SK-N-SH (cell line): ENCODE results near the gene UBE2E1. TPM values are rescaled to one million over a fixed set of nuclear protein-coding genes. Genes with fewer than 3 reads are reported as not detected.

Source experiments
- CTCF ChIA-PET: fragments of 300-600, 350-600 bp; formaldehyde crosslinking; extraction: SDS; loops from one replicate; lab custom pipeline; 2021; lab: Yijun Ruan, JAX
- POLR2A ChIA-PET: fragments of 350-600 bp; sonication (Branson Sonifier 250); formaldehyde crosslinking; extraction: SDS; loops from one replicate; lab custom pipeline; 2020; ENCODE audit warnings: antibody characterized with exemption, inconsistent platforms; lab: Yijun Ruan, JAX
- DNase-seq: peaks from one replicate; pipeline ENCODE4 v3.0.0; 2012
- H2AFZ ChIP-seq: fragments of 200-600 bp; sonication (generic); 2 replicates; pipeline ENCODE4 v1.8.1; 2016; ENCODE audit warnings: antibody characterized with exemption, mild to moderate bottlenecking, low read depth
- H3F3A ChIP-seq: fragments of 200-600 bp; sonication (generic); replicated peaks from 2 replicates; pipeline ENCODE3; 2016; ENCODE audit warnings: antibody characterized with exemption, mild to moderate bottlenecking; ENCODE audit not compliant: insufficient read depth
- H3K27ac ChIP-seq, 2 experiments: fragments of 200-500 bp in 1 of 2; fragments of 200-600 bp in 1 of 2; sonication (Bioruptor generic) in 1 of 2; sonication (generic), shearing (Covaris generic) in 1 of 2; 2 replicates each; pipeline versions ENCODE4 v1.5.1 to v1.6.1; 2014 to 2016; ENCODE audit warnings: low read depth in 2 of 2, inconsistent platforms in 1 of 2, low read length in 1 of 2, mild to moderate bottlenecking in 1 of 2, mixed read lengths in 1 of 2
- H3K27me3 ChIP-seq: fragments of 200-600 bp; sonication (generic), shearing (Covaris generic); 2 replicates; pipeline ENCODE4 v1.6.1; 2016; ENCODE audit warnings: mixed run types; ENCODE audit not compliant: insufficient read depth
- H3K36me3 ChIP-seq, 2 experiments: fragments of 200-500 bp in 1 of 2; fragments of 200-600 bp in 1 of 2; sonication (Bioruptor generic) in 1 of 2; sonication (generic) in 1 of 2; replicated peaks in 1 of 2; 2 replicates each; pipeline versions ENCODE3 to v1.5.1; 2014 to 2016; ENCODE audit warnings: low read length in 1 of 2, mild to moderate bottlenecking in 1 of 2; ENCODE audit not compliant: insufficient read depth in 2 of 2, control insufficient read depth in 1 of 2
- H3K4me1 ChIP-seq, 2 experiments: fragments of 200-500 bp in 1 of 2; fragments of 200-600 bp in 1 of 2; sonication (Bioruptor generic) in 1 of 2; sonication (generic), shearing (Covaris generic) in 1 of 2; 2 replicates each; pipeline versions ENCODE4 v1.5.1 to v1.6.1; 2014 to 2016; ENCODE audit warnings: low read depth in 1 of 2, low read length in 1 of 2, mixed run types in 1 of 2; ENCODE audit not compliant: insufficient read depth in 2 of 2, control insufficient read depth in 1 of 2
- H3K4me2 ChIP-seq: fragments of 200-600 bp; sonication (generic), shearing (Covaris generic); 2 replicates; pipeline ENCODE4 v1.6.1; 2017; ENCODE audit warnings: mixed run types
- H3K4me3 ChIP-seq, 2 experiments: fragments of 200-500 bp in 1 of 2; fragments of 200-600 bp in 1 of 2; sonication (Bioruptor generic) in 1 of 2; sonication (generic), shearing (Covaris generic) in 1 of 2; 2 replicates each; pipeline versions ENCODE4 v1.5.1 to v1.8.1; 2014 to 2016; ENCODE audit warnings: low read depth in 2 of 2, inconsistent platforms in 1 of 2, low read length in 1 of 2, mild to moderate bottlenecking in 1 of 2, mixed read lengths in 1 of 2, moderate library complexity in 1 of 2
- H3K79me2 ChIP-seq: fragments of 200-600 bp; sonication (generic); 2 replicates; pipeline ENCODE4 v1.8.1; 2017; ENCODE audit warnings: mild to moderate bottlenecking; ENCODE audit not compliant: insufficient read depth
- H3K9ac ChIP-seq: fragments of 200-600 bp; sonication (generic); 2 replicates; pipeline ENCODE4 v1.6.1; 2017; ENCODE audit warnings: mixed run types
- H3K9me2 ChIP-seq: fragments of 200-600 bp; sonication (generic); 2 replicates; pipeline ENCODE4 v1.6.1; 2017; ENCODE audit warnings: mixed run types
- H3K9me3 ChIP-seq: fragments of 200-600 bp; sonication (generic); 2 replicates; pipeline ENCODE4 v1.6.1; 2017; ENCODE audit warnings: mixed run types, mild to moderate bottlenecking, moderate library complexity
- H4K20me1 ChIP-seq: fragments of 200-600 bp; sonication (generic); 2 replicates; pipeline ENCODE4 v1.6.1; 2017; ENCODE audit warnings: mild to moderate bottlenecking, mixed run types; ENCODE audit not compliant: insufficient read depth
- ELF1 ChIP-seq: IDR thresholded peaks from 2 replicates; pipeline ENCODE4 v1.4.0; 2012
- MEF2A ChIP-seq: IDR thresholded peaks from 2 replicates; pipeline ENCODE4 v1.4.0; 2012; ENCODE audit warnings: low read depth, borderline replicate concordance
- MXI1 ChIP-seq: IDR thresholded peaks from 2 replicates; pipeline ENCODE4 v1.6.1; 2012; ENCODE audit warnings: mild to moderate bottlenecking, low read depth, low read length, improper control_type of control experiment
- RAD21 ChIP-seq: IDR thresholded peaks from 2 replicates; pipeline ENCODE4 v1.6.1; 2012; ENCODE audit warnings: mild to moderate bottlenecking, low read length
- RCOR1 ChIP-seq: fragments of 150-350 bp; IDR thresholded peaks from 2 replicates; pipeline ENCODE4 v1.6.1; 2017; ENCODE audit warnings: antibody characterized with exemption, low read length
- REST ChIP-seq: IDR thresholded peaks from 2 replicates; pipeline ENCODE4 v1.6.1; 2012; ENCODE audit warnings: mild to moderate bottlenecking, low read depth, low read length, moderate library complexity
- SMC3 ChIP-seq: IDR thresholded peaks from 2 replicates; pipeline ENCODE4 v1.6.1; 2012; ENCODE audit warnings: low read depth, low read length, improper control_type of control experiment
- TAF1 ChIP-seq: IDR thresholded peaks from 2 replicates; pipeline ENCODE4 v1.6.1; 2012; ENCODE audit warnings: low read depth, mild to moderate bottlenecking, low read length, moderate library complexity, borderline replicate concordance
- USF2 ChIP-seq: fragments of 150-350 bp; IDR thresholded peaks from 2 replicates; pipeline ENCODE4 v1.6.1; 2017; ENCODE audit warnings: antibody characterized with exemption, low read length, low read depth, borderline replicate concordance
- YY1 ChIP-seq: IDR thresholded peaks from 2 replicates; pipeline ENCODE4 v1.4.0; 2012; ENCODE audit warnings: low read depth, mild to moderate bottlenecking
- WGBS: methylation state at CpG from one replicate; pipeline ENCODE4 v1.1.6; 2017; ENCODE audit warnings: low lambda C conversion rate; 5-methylcytosine and 5-hydroxymethylcytosine counted together
- polyA plus RNA-seq, 3 experiments: library from polyadenylated mRNA; depleted of rRNA; stranded (reverse); fragments of >200 nt; gene quantifications; 2 replicates each; pipeline ENCODE4 v1.2.3, GENCODE V29; 2012
- TF ChIP-seq, protein P1 (sequence below): IDR thresholded peaks from 2 replicates; pipeline ENCODE4 v1.4.0; 2012; ENCODE audit warnings: low read depth, borderline replicate concordance

UBE2E1 gene
- polyA plus RNA-seq, 1 of the 3 experiments (the other 2 are of a cell fraction) = 59.9 TPM

- 96% methylated on average over 2 of the region's 2 CpGs for WGBS
- CTCF ChIA-PET = interaction anchor here (1.1 to 2.2 kb wide), 3 partner anchors 41 to 73 kb away, joined by 3 to 7 read pairs (median 7); no protein-coding TSS in a partner anchor
These were observed 78.7 kb downstream of the UBE2E1 start for GRCh38 chr3:23884481-23884880.

More at GRCh38 chr3:23884481-23884880, 78.7 kb downstream of the UBE2E1 start:
- Histone ChIP-seq H3F3A (no peaks in the 10 kb centered on the region), H3K79me2 (peaks cover 22% of the 10 kb centered on the region), H3K27me3 (no peaks in the 10 kb centered on the region), H3K27ac (no peak overlapping the region), H3K4me2 (no peak overlapping the region), H3K36me3 (peaks cover 24 to 26% of the 10 kb centered on the region in 2 experiments), H3K4me1 (no peaks in the 10 kb centered on the region; a peak in 2 of 4 replicates), H3K9me2 (no peaks in the 10 kb centered on the region), H2AFZ (no peak overlapping the region), H3K9ac (no peak overlapping the region), H4K20me1 (peaks cover 38% of the 10 kb centered on the region), H3K9me3 (no peaks in the 10 kb centered on the region), H3K4me3 (no peak overlapping the region)
- POLR2A ChIA-PET = interaction anchor here (1.5 kb wide), 1 partner anchor 32 kb away, joined by 3 read pairs; the partner anchor contains the start of genes NKIRAS1 and RPL15
- TF ChIP-seq REST (no peak), RCOR1 (no peak), USF2 (no peak), MEF2A (no peak), TAF1 (no peak), MXI1 (no peak), YY1 (no peak), SMC3 (no peak), RAD21 (no peak), ELF1 (no peak)
- TF ChIP-seq, protein P1, sequence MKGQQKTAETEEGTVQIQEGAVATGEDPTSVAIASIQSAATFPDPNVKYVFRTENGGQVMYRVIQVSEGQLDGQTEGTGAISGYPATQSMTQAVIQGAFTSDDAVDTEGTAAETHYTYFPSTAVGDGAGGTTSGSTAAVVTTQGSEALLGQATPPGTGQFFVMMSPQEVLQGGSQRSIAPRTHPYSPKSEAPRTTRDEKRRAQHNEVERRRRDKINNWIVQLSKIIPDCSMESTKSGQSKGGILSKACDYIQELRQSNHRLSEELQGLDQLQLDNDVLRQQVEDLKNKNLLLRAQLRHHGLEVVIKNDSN = no peak
- DNase-seq = peak; percentile 35
